Effector memory CD8-positive, alpha-beta T cell (primary cell): Measurements from ENCODE around the gene IFITM10.

Experiments
- ATAC-seq: fragments of 150-1000 bp; cut with Tn5 transposase; replicated peaks from 2 replicates; pipeline ENCODE4 v1.10.0; 2021; ENCODE audit warnings: mild to moderate bottlenecking, moderate library complexity
- DNase-seq, 3 experiments: peaks; one replicate each; pipeline ENCODE4 v3.0.0; 2021
- H3K27ac Mint-ChIP-seq, 2 donors: one replicate each; pipeline ENCODE4 v1.8.0; 2022; ENCODE audit warnings: mild to moderate bottlenecking in 2 of 2, mixed read lengths in 2 of 2, moderate library complexity in 2 of 2
- H3K27me3 Mint-ChIP-seq, 2 donors: one replicate each; pipeline ENCODE4 v1.8.0; 2022; ENCODE audit warnings: mixed read lengths in 2 of 2
- H3K36me3 Mint-ChIP-seq: one replicate; pipeline ENCODE4 v1.8.0; 2022; ENCODE audit warnings: mild to moderate bottlenecking, moderate library complexity, mixed read lengths; ENCODE audit not compliant: insufficient read depth
- H3K4me1 Mint-ChIP-seq, 2 donors: one replicate each; pipeline ENCODE4 v1.8.0; 2022; ENCODE audit warnings: low read depth in 2 of 2, mixed read lengths in 2 of 2
- H3K4me3 Mint-ChIP-seq, 2 donors: one replicate each; pipeline ENCODE4 v1.8.0; 2022; ENCODE audit warnings: mild to moderate bottlenecking in 2 of 2, mixed read lengths in 2 of 2, moderate library complexity in 2 of 2
- H3K9me3 Mint-ChIP-seq, 2 donors: one replicate each; pipeline ENCODE4 v1.8.0; 2022; ENCODE audit warnings: mixed read lengths in 2 of 2

IFITM10 gene

DNA sequence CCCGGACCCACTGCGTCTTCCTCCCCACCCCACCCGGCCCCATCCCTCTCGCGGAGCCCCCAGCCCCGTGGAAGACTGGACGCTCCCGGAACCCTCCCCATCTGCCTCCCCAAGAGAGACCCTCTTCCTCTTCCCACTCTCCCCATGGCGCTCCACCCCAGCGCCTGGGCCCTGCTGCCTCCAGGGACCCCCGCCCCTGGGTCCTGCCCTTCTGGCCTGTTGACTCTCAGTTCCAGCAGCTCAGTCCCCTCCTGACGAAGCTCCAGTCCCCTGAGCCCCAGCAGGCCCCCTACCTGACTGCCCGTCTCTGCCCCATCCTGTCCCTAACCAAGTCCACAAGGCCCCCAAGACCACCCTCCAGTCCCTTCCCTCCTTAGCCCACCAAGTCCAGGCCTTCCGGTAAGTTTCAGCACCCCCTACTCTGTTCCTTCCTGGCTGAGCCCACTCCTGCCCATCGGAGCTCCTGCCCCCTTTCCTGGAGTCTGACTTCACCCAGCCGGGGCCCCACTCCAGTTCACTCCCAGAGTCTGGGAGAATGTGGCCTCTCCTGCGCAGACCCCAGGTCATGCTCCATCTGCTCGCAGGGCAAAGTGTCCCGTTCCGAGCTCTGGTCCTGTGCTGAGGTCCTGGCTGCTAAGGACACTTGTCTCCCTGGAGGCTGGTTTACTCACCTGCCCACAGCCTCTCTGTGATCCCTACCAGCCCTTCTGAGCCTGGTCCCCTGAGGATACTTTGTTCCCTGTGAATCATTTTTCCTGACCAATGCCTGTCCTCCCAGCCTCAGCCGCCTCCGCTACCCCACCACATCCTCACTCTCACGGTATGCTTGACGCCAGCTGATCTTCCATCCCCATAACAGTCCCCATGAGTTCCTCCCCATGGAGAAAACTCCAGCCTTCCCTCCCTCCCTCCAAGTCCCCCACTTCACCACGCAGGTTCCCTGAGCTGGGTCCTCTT, 722 bp downstream of the IFITM10 start:
- H3K36me3 Mint-ChIP-seq: peaks cover 13% of the 10 kb centered on the region
- H3K4me3 Mint-ChIP-seq: peak overlapping the region; percentile 80 to 84
- peaks cover 16 to 20% of the 10 kb centered on the region in 2 donors for H3K4me1 Mint-ChIP-seq
- DNase-seq (no peak), ATAC-seq (no peak)
- peaks cover 13 to 19% of the 10 kb centered on the region in 2 donors for H3K27me3 Mint-ChIP-seq
- H3K27ac Mint-ChIP-seq: no peak overlapping the region
- peaks cover 0 to 2% of the 10 kb centered on the region in 2 donors for H3K9me3 Mint-ChIP-seq

DNA sequence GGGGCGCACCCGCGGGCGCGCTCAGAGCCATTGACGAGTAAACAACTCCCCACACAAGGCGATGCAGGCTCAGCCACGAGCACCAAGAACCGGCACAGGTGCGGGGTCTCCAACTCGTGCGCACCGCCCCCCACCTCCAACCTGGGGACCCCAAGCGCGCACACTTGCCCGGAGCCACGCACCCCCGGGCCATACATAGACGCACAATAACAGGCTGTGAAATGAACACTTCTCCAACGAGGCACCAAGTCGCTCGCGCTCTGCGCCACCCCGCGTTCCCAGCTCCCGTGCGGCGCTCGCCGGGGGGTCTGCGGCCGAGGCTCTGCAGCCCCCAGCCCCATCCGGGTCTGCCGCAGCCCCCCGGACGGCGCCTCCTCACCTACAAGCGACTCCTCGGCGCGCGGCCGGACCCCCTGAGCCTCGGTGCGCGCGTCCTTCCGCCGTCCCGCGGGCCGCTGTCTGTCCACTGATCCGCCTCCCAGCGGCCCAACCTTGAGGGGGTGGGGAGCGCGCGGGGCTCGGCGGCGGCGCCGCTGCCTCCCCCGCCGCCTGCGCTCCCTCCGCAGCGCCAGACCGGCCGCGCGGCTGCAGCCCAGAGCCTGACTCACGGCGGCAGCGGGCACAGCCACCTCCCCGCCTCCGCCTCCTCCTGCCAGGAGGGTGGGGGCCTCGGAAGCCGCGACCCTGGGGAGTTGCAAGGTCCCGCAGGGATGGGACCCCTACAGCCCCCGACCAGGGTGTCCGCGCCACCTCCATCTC, 1.6 kb downstream of the IFITM10 start:
- H3K4me3 Mint-ChIP-seq: peak overlapping the region; percentile 80 to 84
- no peak for DNase-seq
- H3K9me3 Mint-ChIP-seq: peaks cover 0 to 2% of the 10 kb centered on the region in 2 donors
- peak; percentile 58 for ATAC-seq
- H3K4me1 Mint-ChIP-seq: peaks cover 14 to 20% of the 10 kb centered on the region in 2 donors
- peaks cover 13 to 19% of the 10 kb centered on the region in 2 donors for H3K27me3 Mint-ChIP-seq
- H3K36me3 Mint-ChIP-seq: peaks cover 9% of the 10 kb centered on the region
- H3K27ac Mint-ChIP-seq: no peak overlapping the region

DNA sequence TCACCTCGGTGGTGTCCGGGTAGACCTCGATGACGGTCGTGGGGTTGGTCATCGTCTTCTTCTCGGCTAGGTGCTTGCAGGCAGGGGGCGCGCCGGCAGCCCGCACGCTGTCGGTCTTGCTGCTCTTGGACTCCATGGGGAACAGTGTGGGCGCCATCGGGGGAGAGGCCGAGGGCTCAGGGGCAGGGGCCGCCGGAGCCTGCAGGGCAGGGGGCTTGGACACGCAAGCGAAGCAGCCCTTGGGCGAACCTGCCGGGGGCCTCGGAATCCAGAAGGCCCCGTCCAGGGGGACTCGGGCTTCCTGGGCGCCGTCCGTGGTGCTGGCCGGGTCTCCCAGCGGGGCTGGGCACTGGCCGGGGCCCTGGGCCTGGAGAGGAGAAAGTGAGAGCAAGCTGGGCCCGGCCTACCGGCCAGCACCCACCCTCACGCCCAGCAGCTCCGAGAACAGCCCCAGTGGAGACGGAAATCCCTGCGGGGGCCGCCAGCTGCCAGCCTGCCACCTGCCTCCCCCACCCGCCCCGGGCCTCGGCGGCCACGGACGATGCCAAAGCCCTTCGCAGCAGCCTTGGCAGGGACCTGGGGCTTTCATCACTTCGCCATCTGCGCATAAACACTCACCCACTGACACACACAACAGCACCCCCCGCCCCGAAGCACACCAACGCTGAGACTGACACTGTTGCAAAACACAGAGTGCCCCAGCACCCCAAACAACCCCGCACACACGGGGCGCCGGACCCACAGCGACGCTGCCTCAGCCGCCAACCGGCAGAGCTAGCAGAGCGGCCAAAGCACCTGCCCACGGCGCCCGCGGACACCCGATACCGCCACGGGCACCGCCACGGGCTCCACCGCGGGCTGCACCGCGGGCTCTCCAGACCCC, 2.4 kb downstream of the IFITM10 start:
- H3K9me3 Mint-ChIP-seq: peaks cover 0 to 2% of the 10 kb centered on the region in 2 donors
- DNase-seq: no peak
- ATAC-seq: no peak
- H3K4me3 Mint-ChIP-seq: peak overlapping the region in 1 of 2 donors; percentile 5
- H3K27ac Mint-ChIP-seq: no peak overlapping the region
- peaks cover 9% of the 10 kb centered on the region for H3K36me3 Mint-ChIP-seq
- H3K27me3 Mint-ChIP-seq: peaks cover 13 to 19% of the 10 kb centered on the region in 2 donors
- H3K4me1 Mint-ChIP-seq: peaks cover 14 to 18% of the 10 kb centered on the region in 2 donors

DNA sequence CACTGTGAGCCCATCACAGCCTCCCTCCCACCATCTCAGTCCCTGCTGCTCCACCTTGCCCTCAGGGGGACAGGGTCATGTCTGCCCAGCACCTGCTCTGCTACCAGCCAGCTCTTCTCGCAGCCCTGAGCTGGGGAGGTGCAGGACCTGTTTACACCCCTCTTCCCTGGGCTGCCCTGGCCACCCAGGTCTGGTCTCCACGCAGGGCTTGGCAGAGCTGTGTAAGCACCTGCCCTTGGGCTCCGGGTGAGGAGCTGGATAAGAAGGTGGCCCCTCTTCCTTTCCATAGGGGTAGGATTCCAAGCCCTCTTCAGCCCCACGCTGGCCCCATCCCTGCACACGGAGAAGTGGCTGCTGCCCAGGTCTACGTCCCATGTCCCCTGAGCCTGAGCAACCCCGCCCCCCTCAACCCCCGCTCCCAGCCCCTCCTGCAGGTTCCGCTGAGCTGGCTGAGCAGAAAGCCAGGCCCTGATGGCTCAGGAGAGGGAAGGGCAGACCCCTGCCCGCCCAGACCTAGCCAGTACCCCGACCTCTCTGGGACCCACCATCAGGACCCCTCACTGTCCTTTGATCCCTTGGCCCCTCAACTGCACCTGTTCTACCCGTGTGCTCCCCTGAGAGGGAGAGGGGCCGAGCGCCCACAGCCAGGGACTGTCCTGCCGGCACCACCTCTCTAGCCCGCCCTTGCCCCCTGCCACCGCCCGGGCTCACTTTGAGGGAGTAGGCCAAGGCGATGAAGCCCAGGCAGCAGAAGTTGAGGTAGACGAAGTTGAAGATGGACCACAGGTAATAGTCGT, 3.2 kb downstream of the IFITM10 start:
- ATAC-seq: no peak

DNA sequence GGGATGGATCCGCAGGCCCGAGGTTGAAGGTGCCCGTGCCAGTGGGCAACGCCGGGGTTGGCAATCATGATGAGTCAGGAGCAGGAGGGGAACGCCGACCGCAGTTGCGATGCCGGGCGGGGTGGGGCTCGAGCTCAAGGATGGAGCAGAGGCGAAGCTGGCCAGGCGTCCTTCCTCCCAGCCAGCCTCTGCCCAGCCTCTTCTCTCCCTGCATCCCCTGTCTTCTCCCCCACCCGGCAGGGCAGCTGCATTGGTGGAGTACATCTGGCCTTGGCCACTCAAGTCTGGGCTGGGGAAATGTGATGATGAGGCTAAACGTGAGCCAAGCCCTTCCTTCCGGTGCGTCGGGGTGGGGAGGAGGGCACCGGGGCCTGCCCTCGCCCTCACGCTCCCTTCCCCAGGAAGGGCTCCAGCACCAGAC, 3.9 kb downstream of the IFITM10 start:
- ATAC-seq (no peak), DNase-seq (no peak)
- Mint-ChIP-seq H3K4me3 (no peak overlapping the region), H3K36me3 (peaks cover 4% of the 10 kb centered on the region), H3K4me1 (peaks cover 14 to 18% of the 10 kb centered on the region in 2 donors), H3K9me3 (peaks cover 0 to 2% of the 10 kb centered on the region in 2 donors), H3K27me3 (peaks cover 13 to 19% of the 10 kb centered on the region in 2 donors), H3K27ac (no peak overlapping the region)

More for the DNA sequence above, 3.2 kb downstream of the IFITM10 start:
- Mint-ChIP-seq H3K36me3 (peaks cover 9% of the 10 kb centered on the region), H3K4me1 (peaks cover 14 to 18% of the 10 kb centered on the region in 2 donors), H3K27me3 (peaks cover 13 to 19% of the 10 kb centered on the region in 2 donors), H3K27ac (no peak overlapping the region), H3K4me3 (peak overlapping the region in 1 of 2 donors; percentile 5), H3K9me3 (peaks cover 0 to 2% of the 10 kb centered on the region in 2 donors)
- DNase-seq: no peak

DNA sequence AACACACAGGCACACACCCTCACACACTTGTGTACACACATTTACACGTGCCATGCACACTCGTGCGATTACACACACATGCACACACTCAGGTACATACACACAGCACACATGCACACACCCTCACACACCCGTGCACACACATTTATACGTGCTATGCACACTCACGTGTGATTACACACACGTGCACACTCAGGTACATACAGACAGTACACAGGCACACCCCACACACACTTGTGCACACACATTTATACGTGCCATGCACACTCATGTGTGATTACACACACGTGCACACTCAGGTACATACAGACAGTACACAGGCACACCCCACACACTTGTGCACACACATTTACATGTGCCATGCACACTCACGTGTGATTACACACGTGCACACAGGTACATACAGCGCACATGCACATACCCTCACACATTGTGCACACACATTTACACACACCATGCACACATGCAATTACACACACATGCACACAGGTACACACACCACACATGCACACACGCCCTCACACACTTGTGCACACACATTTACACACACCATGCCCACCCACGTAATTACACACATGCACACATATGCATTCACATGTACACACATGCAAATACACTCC, 4.6 kb downstream of the IFITM10 start:
- Mint-ChIP-seq H3K36me3 (no peaks in the 10 kb centered on the region), H3K4me3 (no peak overlapping the region), H3K27ac (no peak overlapping the region), H3K27me3 (peaks cover 13 to 17% of the 10 kb centered on the region in 2 donors), H3K9me3 (peaks cover 0 to 2% of the 10 kb centered on the region in 2 donors), H3K4me1 (peaks cover 14 to 18% of the 10 kb centered on the region in 2 donors)
- DNase-seq (no peak), ATAC-seq (no peak)

DNA sequence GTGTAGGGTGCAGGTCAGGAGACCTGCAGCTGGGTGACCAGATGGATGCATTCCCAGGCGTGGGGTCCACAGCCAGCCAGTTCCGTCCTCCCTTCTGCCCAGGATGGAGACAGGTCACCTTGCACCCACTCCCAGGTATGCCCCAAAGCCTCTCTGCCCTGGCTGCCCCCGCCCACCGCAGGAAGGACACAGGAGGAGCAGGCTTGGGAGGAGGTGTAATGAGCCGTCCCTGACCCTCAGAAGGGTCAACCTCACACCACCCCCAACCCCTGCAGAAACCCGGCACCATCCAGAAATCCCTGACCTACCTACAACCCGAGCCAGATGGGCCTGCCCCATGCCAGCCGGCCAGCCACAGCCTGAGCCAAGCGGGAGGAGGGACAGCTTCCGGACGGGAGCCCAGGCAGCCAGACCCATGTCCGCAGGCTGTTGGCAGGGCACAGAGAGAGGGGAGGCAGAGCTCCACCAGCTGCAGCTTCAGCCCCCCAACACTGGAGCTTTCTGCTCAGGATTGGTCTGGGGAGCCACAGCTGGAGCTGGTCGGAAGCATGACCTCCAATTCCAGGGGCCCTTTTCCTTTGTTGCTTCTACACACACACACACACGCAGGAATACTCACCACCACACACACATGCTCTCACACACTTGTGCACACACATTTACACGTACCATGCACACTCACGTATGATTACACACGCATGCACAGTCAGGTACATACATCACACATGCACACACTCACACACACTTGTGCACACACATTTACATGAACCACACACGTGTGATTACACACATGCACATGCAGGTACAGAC, 5.3 kb downstream of the IFITM10 start:
- no peak overlapping the region for H3K4me3 Mint-ChIP-seq
- peaks cover 6 to 10% of the 10 kb centered on the region in 2 donors for H3K27me3 Mint-ChIP-seq
- peaks cover 0 to 2% of the 10 kb centered on the region in 2 donors for H3K9me3 Mint-ChIP-seq
- peaks cover 8 to 11% of the 10 kb centered on the region in 2 donors for H3K4me1 Mint-ChIP-seq
- DNase-seq (no peak), ATAC-seq (no peak)
- no peaks in the 10 kb centered on the region for H3K36me3 Mint-ChIP-seq
- no peak overlapping the region for H3K27ac Mint-ChIP-seq

DNA sequence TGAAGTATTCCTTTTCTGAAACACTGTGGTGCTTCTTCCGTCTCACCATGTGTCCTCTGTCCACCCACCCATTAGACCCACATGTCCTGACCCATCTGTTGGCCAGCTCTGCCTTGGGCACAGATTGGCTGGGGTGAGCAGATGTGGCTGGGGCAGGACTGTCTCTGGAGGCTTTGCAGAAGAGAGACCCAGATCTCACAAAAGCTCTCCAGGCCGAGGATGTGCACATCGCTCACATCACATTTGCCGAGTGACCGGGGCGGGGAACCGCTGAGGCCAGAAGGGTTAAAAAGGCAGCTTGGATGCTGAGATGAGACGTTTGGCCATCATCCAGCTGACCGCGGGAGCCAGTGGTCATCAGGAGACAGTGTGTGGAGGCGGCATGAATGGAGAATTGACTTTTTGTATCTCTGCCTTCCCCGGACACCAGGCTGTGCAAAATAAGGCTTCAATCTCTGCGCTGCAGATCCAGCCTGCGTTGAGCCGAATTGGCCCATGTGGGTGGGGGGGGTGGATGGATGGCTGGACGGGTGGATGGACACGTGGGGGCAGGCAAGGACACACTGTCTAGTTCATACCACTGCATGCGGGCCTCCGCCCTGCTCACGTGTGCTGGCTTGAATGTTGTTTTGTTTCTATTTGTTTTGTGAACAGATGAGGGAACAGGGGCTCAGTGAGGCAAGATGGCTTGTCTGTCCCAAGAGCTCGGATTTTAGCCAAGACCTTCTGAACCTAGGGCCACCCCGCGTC, 6.1 kb downstream of the IFITM10 start:
- DNase-seq: no peak
- Mint-ChIP-seq H3K9me3 (peaks cover 0 to 2% of the 10 kb centered on the region in 2 donors), H3K36me3 (no peaks in the 10 kb centered on the region), H3K27me3 (peaks cover 0 to 2% of the 10 kb centered on the region in 2 donors), H3K4me1 (peaks cover under 1 to 3% of the 10 kb centered on the region in 2 donors), H3K27ac (no peak overlapping the region), H3K4me3 (no peak overlapping the region)
- ATAC-seq: no peak

DNA sequence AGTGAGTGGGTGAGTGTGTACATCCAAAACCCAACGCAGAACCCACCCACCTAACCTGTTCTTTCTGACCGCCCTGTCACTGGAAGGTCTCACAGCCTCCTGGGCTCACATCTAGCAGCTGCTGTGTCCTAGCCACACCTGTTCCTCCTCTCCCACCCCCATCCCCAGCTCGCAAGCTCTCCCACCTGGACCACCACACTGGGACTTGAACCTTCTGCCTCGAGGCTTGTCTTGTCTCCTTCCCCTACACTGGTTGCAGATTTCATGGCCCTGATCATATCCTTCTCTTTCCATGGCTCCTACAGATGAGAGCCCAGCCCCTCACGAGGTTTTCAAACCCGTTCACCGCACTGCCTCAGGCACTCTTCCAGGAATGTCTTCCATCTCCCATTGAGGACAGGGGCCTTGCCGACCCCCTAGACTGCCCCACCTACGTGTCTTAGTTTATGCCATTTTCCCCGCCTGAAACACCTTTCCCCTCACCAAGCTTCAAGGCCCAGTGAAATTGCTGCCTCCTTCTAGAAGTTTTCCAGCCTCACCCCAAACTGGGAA, 6.7 kb downstream of the IFITM10 start:
- ATAC-seq (no peak), DNase-seq (no peak)
- Mint-ChIP-seq H3K27me3 (peaks cover 0 to 2% of the 10 kb centered on the region in 2 donors), H3K4me1 (peaks cover 0 to 3% of the 10 kb centered on the region in 2 donors), H3K27ac (no peak overlapping the region), H3K9me3 (peaks cover 0 to 2% of the 10 kb centered on the region in 2 donors), H3K36me3 (no peaks in the 10 kb centered on the region), H3K4me3 (no peak overlapping the region)

DNA sequence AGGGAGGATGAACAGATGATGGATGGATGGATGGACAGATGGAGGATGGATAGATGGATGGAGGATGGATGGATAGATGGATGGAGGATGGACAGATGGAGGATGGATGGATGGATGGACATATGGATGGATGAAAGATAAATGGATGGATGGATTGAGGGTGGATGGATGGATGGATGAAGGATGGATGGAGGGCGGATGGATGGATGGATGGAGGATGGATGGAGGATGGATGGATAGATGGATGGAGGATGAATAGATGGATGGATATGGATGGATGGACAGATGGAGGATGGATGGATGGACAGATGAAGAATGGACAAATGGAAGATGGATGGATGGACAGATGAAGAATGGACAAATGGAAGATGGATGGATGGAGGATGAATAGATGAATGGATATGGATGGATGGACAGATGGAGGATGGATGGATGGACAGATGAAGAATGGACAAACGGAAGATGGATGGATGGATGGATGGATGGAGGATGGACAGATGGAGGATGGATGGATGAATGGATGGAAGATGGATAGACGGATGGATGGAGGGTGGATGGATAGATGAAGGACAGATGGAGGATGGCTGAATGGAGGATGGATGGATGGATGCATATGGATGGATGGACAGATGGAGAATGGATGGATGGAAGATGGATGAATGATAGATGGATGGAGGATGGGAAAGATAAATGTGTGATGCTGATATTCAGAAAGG, 7.4 kb downstream of the IFITM10 start:
- Mint-ChIP-seq H3K27me3 (peaks cover 0 to 8% of the 10 kb centered on the region in 2 donors), H3K4me3 (no peak overlapping the region), H3K4me1 (peaks cover 0 to 3% of the 10 kb centered on the region in 2 donors), H3K27ac (no peak overlapping the region), H3K9me3 (peaks cover 0 to 2% of the 10 kb centered on the region in 2 donors), H3K36me3 (no peaks in the 10 kb centered on the region)
- no peak for ATAC-seq
- no peak for DNase-seq
